HEK293 (cell line): ENCODE data around the gene BACH2.

Experiments used
- OSR2 ChIP-seq: fragments of 450-650 bp; formaldehyde crosslinking; IDR thresholded peaks from 2 replicates; pipeline ENCODE4 v1.5.1; 2016; ENCODE audit warnings: missing biosample characterization, missing genetic modification characterization
- ZBTB7A ChIP-seq: fragments of 450-650 bp; formaldehyde crosslinking; IDR thresholded peaks from 2 replicates; pipeline ENCODE4 v1.5.1; 2016; ENCODE audit warnings: low read depth, missing biosample characterization, missing genetic modification characterization
- ZNF132 ChIP-seq: fragments of 450-650 bp; formaldehyde crosslinking; IDR thresholded peaks from 2 replicates; pipeline ENCODE4 v1.5.1; 2017; ENCODE audit warnings: missing biosample characterization, missing genetic modification characterization, borderline replicate concordance
- ZNF133 ChIP-seq: fragments of 450-650 bp; formaldehyde crosslinking; IDR thresholded peaks from 2 replicates; pipeline ENCODE4 v1.5.1; 2016; ENCODE audit warnings: missing biosample characterization, missing genetic modification characterization
- ZNF48 ChIP-seq: fragments of 450-650 bp; formaldehyde crosslinking; IDR thresholded peaks from 2 replicates; pipeline ENCODE4 v1.5.1; 2016; ENCODE audit warnings: missing biosample characterization, missing genetic modification characterization
- TF ChIP-seq, protein P1 (sequence below): fragments of 450-650 bp; formaldehyde crosslinking; optimal IDR thresholded peaks from 2 replicates; pipeline ENCODE3; 2016; ENCODE audit warnings: missing biosample characterization, mild to moderate bottlenecking, missing genetic modification characterization
- TF ChIP-seq, protein P2 (sequence below): fragments of 450-650 bp; formaldehyde crosslinking; IDR thresholded peaks from 2 replicates; pipeline ENCODE4 v1.5.1; 2016; ENCODE audit warnings: missing biosample characterization, missing genetic modification characterization

GRCh38 chr6:90146921-90147649 lies 149.6 kb downstream of the BACH2 start:
- TF ChIP-seq ZNF48 (tag by site-specific recombination), result no peak
- TF ChIP-seq, protein P1, sequence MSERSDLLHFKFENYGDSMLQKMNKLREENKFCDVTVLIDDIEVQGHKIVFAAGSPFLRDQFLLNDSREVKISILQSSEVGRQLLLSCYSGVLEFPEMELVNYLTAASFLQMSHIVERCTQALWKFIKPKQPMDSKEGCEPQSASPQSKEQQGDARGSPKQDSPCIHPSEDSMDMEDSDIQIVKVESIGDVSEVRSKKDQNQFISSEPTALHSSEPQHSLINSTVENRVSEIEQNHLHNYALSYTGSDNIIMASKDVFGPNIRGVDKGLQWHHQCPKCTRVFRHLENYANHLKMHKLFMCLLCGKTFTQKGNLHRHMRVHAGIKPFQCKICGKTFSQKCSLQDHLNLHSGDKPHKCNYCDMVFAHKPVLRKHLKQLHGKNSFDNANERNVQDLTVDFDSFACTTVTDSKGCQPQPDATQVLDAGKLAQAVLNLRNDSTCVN (tag by site-specific recombination), result no peak
- no peak for TF ChIP-seq ZNF133
- TF ChIP-seq, protein P2, sequence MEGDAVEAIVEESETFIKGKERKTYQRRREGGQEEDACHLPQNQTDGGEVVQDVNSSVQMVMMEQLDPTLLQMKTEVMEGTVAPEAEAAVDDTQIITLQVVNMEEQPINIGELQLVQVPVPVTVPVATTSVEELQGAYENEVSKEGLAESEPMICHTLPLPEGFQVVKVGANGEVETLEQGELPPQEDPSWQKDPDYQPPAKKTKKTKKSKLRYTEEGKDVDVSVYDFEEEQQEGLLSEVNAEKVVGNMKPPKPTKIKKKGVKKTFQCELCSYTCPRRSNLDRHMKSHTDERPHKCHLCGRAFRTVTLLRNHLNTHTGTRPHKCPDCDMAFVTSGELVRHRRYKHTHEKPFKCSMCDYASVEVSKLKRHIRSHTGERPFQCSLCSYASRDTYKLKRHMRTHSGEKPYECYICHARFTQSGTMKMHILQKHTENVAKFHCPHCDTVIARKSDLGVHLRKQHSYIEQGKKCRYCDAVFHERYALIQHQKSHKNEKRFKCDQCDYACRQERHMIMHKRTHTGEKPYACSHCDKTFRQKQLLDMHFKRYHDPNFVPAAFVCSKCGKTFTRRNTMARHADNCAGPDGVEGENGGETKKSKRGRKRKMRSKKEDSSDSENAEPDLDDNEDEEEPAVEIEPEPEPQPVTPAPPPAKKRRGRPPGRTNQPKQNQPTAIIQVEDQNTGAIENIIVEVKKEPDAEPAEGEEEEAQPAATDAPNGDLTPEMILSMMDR (tag by site-specific recombination), result no peak
- no peak for TF ChIP-seq ZBTB7A (tag by site-specific recombination)
- no peak for TF ChIP-seq OSR2 (tag by site-specific recombination)
- TF ChIP-seq ZNF132 (tag by site-specific recombination), result no peak
